Stimulated activated CD8-positive, alpha-beta memory T cell treated with anti-CD3 and anti-CD28 coated beads, Interleukin-7, amount 100 ng/mL, for 48 hours (primary cell): ENCODE results near the gene KCNK18.

Experiments
- DNase-seq, 2 donors: peaks; one replicate each; pipeline ENCODE4 v3.0.0-alpha.2; 2020; ENCODE audit warnings: low read depth in 1 of 2; ENCODE audit errors: extremely low read depth in 1 of 2

Gene KCNK18

DNA sequence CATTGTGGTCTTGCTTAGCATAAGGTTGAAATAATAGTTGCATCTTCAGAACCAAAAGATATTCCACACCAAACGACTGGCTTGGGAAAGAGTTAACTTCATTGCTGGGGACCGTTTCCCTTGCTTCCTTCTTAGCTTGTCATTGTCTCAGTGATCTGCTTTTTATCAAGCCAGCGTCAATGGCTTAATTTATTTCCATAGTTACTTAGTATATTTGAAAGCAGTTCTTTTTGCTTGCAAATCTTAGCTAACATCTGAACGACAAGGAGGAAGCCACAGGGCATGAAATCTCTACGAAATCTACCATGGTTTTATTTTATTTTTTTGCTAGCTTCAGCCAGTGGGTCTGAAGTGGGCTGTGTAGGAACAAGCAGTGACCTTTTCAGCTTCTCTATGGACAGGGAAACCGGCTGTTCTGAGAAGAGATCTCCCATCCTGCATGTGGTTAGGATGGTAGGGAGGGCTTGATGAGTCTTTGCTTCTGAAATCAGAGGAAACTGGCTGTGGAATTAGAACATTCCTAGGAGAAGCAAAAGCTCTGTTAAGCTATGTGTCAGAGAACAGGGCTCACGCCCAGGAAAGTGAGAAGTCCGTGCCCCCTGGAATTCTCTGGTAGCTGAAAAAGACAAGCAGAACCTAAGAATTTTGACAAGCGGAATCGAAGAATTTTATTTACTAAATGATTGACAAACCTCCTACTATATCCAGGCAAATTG lies 51.6 kb downstream of the KCNK18 start:
- no peak for DNase-seq

DNA sequence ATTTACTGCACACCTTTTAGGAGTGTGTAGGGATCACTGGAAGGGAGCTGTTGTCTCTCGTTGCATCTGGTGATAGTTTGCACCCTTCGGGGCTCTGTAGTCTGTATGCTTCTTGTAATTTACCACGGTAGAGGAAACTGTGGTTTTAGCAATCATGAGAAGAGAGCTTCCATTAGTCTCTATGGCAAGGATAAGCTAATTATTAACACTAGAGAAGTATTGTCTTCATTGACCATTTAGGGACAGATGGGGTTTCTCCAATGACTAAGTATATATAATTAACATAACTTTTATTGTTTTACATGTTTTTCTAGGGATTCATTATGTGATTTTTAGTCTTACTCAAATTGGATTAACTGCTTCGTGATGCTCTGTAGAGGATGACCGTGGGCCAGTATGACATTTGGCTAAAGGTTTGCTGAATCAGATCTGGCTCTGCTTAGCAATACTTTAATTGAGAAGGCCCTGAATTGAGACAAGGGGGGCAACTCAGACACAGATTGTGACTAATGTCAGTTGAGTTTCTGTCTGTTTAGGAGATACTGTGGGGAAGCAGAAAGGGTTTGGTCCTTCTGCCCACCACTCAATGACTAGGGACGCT lies 52.3 kb downstream of the KCNK18 start:
- DNase-seq: no peak

DNA sequence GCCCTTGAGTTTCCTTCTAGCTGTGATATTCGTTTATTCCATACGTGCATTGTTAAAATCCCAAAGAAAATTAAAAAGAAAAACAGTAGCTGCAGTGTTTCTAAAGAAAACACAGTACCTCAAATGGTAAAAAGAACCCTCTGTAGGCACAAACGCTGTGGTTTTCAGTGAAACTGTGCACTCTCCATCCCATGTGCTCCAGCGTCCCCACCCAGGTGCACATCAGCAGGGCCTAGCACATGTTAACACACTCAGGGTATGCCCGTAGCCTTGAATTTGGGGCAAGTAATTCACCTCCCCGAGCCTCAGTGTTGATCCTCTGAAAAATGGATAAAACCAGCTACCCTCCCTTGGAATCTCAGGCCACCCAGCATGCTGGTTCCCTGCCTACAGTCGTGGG lies 53.1 kb downstream of the KCNK18 start:
- no peak for DNase-seq

DNA sequence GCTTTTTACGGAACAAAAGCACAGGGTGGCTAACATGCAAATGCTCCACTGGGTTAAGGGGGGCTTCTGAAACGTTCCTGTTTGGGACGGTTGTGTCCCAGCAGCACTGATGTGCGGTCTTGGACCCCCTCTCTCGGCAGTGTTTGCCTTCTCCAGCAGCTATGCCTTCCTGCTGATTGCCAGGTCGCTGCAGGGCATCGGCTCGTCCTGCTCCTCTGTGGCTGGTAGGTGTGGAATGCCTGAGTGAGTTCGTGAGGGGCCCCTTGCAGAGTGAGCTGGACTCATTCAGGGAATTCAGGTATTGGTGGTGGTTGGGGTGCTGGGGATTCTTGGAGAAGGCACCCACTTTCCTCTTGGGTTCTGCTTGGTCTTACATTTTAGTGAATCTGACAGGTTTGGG lies 56.6 kb downstream of the KCNK18 start:
- no peak for DNase-seq

DNA sequence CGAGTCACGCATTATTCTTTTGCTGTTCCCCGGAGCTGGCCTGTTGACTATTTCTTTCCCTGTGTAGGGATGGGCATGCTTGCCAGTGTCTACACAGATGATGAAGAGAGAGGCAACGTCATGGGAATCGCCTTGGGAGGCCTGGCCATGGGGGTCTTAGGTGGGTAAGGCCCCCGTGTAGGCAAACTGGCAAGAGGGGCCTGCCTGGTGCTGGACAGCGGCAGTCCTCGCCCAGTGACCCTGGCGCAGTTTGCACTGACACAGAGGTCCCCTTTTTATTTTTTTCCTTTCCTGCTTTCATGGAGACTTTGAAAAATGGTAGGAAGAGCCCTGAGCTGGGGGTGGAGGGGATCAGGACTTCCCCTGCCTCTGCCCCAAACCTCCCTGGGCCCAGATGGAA lies 57.0 kb downstream of the KCNK18 start:
- DNase-seq: no peak

DNA sequence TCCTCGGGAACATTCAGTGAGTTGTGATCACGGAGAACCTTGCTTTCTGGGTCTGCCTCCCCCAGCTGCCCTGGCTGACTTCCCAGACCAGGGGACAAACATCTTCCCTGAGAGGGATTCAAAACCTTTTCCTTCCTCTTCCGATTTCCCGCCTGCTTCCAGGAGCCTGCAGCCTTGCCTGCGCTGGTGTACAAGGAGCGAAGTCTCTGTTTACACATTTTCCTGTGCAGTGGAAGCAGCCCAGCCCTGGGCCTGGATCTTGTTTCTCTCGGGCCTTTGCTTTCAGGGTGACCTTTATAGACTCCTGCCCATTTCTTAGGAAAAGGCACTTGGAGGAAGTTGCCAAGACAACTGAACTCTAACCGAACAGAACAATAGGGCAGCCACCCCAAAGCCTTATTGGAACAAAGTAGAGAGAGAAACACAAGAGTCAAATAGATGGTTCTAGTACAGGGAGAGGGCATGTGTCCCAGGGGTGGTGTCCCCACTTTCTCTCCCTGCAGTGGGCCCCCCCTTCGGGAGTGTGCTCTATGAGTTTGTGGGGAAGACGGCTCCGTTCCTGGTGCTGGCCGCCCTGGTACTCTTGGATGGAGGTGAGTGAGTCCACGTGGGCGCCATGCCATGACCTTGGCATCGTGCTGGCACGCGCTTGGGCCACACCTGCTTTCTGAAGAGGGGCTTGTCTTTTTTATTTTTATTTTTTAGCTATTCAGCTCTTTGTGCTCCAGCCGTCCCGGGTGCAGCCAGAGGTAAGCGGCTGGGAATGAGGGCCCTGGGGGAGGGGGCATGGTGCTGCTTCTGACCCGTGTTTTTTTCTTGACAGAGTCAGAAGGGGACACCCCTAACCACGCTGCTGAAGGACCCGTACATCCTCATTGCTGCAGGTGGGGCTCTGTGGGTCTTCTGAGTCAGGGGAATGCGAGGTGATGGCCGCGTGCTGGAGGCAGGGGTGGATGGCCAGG lies 57.8 kb downstream of the KCNK18 start:
- DNase-seq: no peak

DNA sequence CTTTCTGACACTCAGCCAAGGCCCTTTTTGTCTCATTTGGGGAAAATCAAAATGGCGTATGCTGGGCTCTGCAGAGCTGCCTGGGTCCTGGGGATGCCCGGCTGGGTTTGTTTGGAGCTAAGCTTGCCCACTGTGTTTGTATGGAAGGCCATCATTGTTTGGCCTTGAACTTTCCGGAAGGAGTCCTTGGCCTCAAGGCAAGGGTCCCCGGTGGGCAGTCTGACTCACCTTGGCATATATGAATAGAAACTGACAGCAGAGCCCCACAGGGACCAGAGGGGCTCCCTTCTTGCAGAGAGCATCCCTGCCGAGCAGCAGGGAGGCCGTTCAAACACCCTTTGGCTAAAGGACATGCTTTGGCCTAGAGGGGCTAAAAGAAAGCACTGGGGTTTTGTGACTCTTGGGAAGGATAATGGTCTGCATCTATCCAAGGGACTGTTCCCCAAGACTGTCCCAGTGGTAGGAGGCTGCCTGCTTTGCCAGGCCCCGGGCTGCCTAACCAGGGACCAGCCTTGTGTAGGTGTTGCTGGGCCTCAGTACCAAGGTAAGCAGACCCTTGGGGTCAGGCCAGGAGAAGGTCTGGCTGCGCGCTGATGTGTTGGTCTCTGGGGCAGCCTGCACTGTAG lies 58.7 kb downstream of the KCNK18 start:
- no peak for DNase-seq

DNA sequence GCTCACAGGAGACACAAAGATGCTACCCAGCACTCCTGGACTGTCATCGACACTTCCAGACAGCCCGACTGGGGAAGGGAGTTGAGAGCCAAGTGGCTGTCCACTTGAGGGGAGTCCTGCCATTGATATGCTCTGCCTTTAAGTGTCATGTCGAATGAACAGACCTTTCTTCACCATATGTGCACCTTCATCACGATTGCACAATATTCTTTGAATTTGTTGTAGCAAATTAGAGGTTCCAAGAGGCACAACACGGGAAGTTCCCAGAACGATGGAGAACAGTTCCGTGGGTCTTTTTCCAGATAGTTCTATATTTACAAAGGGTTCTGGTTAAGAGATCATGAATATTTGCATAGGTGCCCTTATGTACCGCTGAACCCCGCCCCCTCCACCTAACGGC lies 59.6 kb downstream of the KCNK18 start:
- no peak for DNase-seq

DNA sequence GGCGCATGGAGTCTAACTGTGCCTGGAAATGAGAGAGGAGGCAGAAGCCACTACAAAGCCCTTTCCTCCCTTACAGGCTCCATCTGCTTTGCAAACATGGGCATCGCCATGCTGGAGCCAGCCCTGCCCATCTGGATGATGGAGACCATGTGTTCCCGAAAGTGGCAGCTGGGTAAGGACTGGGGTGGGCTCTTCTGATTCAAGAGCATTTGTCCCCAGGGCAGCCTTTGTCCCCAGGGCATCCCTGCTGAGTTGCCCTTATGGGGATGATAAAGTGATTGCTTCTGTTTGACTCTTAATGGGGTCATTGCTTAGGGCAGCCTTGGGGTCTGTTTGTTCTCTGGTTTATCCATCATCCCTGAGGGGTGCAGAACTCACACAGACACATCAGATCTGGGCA lies 60.4 kb downstream of the KCNK18 start:
- DNase-seq: no peak

DNA sequence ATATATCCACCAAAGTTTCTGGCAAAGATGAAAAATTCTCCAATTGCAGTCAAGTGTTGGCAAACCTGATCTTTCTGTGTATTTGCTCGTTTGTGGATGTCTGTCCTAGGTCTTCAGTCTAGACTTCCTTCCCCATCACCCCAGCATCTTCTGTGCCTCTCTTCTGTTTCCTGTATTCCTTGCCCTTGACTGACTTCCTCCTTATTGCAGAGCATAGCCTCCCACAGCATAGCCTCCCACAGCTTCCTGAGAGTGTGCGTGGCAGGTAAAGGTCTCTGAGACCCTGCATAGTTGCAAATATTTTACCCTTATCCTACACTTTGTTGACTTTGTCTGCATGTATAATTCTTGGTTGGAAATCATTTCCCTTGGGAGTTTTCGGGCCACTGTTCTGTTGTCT lies 62.0 kb downstream of the KCNK18 start:
- DNase-seq: no peak
